PC-3 (cell line): Measurements from ENCODE around the gene PRC1. TPM values are rescaled to one million over a fixed set of nuclear protein-coding genes. Genes with fewer than 3 reads are reported as not detected.

Source experiments
- ATAC-seq: fragments of 200-7000 bp; cut with Tn5 transposase; 2 replicates; pipeline ENCODE4 v1.9.1; 2020; ENCODE audit warnings: mild to moderate bottlenecking, moderate library complexity
- BruUV-seq: library from RNA; stranded (reverse); fragments of 400-500 nt; replicated peaks from 2 replicates; lab custom pipeline; 2021; lab: Mats Ljungman, UMichigan
- CTCF ChIA-PET: fragments of 300-600 bp; sonication (Branson Sonifier 250); formaldehyde crosslinking; loops from one replicate; lab custom pipeline; 2022; ENCODE audit warnings: antibody characterized with exemption; lab: Charles Lee
- POLR2A ChIA-PET: fragments of 300-600 bp; sonication (Branson Sonifier 250); formaldehyde crosslinking; loops from one replicate; lab custom pipeline; 2022; ENCODE audit warnings: antibody characterized with exemption; ENCODE audit not compliant: unreplicated experiment; lab: Charles Lee
- DNase-seq: peaks from one replicate; pipeline ENCODE4 v3.0.0-alpha.2; 2015
- H2AFZ ChIP-seq: fragments of 300-600 bp; sonication (generic); 2 replicates; pipeline ENCODE4 v1.6.0; 2016; ENCODE audit warnings: antibody characterized with exemption, low read length
- H3F3A ChIP-seq: fragments of 300-600 bp; sonication (generic); one replicate; pipeline ENCODE4 v1.6.0; 2017; ENCODE audit warnings: antibody characterized with exemption, low read length, control low read depth, mild to moderate bottlenecking; ENCODE audit not compliant: unreplicated experiment
- H3K27ac ChIP-seq: fragments of 300-600 bp; sonication (generic); 2 replicates; pipeline ENCODE4 v1.5.1; 2016; ENCODE audit warnings: mild to moderate bottlenecking, low read length
- H3K27me3 ChIP-seq: fragments of 300-600 bp; sonication (generic); 2 replicates; pipeline ENCODE4 v1.6.1; 2016; ENCODE audit warnings: low read length, mixed read lengths
- H3K36me3 ChIP-seq: fragments of 300-600 bp; sonication (generic); 2 replicates; pipeline ENCODE4 v1.6.1; 2016; ENCODE audit warnings: low read depth, mixed run types, low read length, mixed read lengths
- H3K4me1 ChIP-seq: fragments of 300-600 bp; sonication (generic); 2 replicates; pipeline ENCODE4 v1.5.1; 2016; ENCODE audit warnings: low read length; ENCODE audit not compliant: insufficient read depth
- H3K4me2 ChIP-seq: fragments of 300-600 bp; sonication (generic); 2 replicates; pipeline ENCODE4 v1.6.0; 2016; ENCODE audit warnings: low read length
- H3K4me3 ChIP-seq: fragments of 300-600 bp; sonication (generic); 2 replicates; pipeline ENCODE4 v1.5.1; 2016; ENCODE audit warnings: mild to moderate bottlenecking, low read length, mixed read lengths
- H3K79me2 ChIP-seq: fragments of 300-600 bp; sonication (generic); 2 replicates; pipeline ENCODE4 v1.6.1; 2017; ENCODE audit warnings: low read length, mixed read lengths
- H3K9ac ChIP-seq: fragments of 300-600 bp; sonication (generic); 2 replicates; pipeline ENCODE4 v1.6.0; 2016; ENCODE audit warnings: mild to moderate bottlenecking, low read length
- H3K9me2 ChIP-seq: fragments of 300-600 bp; sonication (generic); replicated peaks from 2 replicates; pipeline ENCODE4 v1.6.1; 2016; ENCODE audit warnings: mixed run types, low read length, mixed read lengths
- H3K9me3 ChIP-seq: fragments of 300-600 bp; sonication (generic); 2 replicates; pipeline ENCODE4 v1.6.1; 2016; ENCODE audit warnings: low read length, mixed read lengths
- H4K20me1 ChIP-seq: fragments of 300-600 bp; sonication (generic); 2 replicates; pipeline ENCODE4 v1.6.1; 2016; ENCODE audit warnings: low read length, mixed read lengths
- CTCF ChIP-seq: fragments of 300-600 bp; sonication (generic); conservative IDR thresholded peaks from 2 replicates; pipeline ENCODE4 v1.5.1; 2017; ENCODE audit warnings: antibody characterized with exemption, low read depth, mild to moderate bottlenecking, low read length
- EZH2 ChIP-seq: fragments of 300-600 bp; sonication (generic); IDR thresholded peaks from one replicate; pipeline ENCODE4 v1.6.1; 2017; ENCODE audit warnings: antibody characterized with exemption, mild to moderate bottlenecking, low read length; ENCODE audit not compliant: unreplicated experiment
- intact Hi-C: fragments of 100-400 bp; cut with micrococcal nuclease; formaldehyde crosslinking; loops from 2 replicates; pipeline ENCODE4 v1.9.0; 2023
- total RNA-seq: library from RNA; depleted of rRNA; stranded (reverse); fragments of >200 nt; gene quantifications from 2 replicates; pipeline ENCODE4 v1.2.3, GENCODE V29; 2014

PRC1 gene
- total RNA-seq, 1 experiment from 2014 or later: 236 TPM

GRCh38 chr15:90934949-90935751, 59.2 kb downstream of the PRC1 start, which contains the start of gene UNC45A:
Gene UNC45A, plus strand, starts transcription at chr15:90935285. Its CDS starts 40 bp downstream, at chr15:90935325.
- H4K20me1 ChIP-seq: no peaks in the 10 kb centered on the region
- intact Hi-C loops: loop anchor here (5.0 to 10.0 kb wide), 2 partner anchors 57 to 100 kb away; partner anchors contain the start of gene PRC1
- H3K79me2 ChIP-seq: peaks cover 23% of the 10 kb centered on the region
- no peaks in the 10 kb centered on the region for H3K27me3 ChIP-seq
- ATAC-seq (peak; percentile 71), DNase-seq (peak; percentile 94)
- peak within 1 kb of the TSS; percentile 95 for H3K4me2 ChIP-seq
- H3K9me2 ChIP-seq: no peaks in the 10 kb centered on the region
- H3K4me1 ChIP-seq: peaks cover 33% of the 10 kb centered on the region
- H3K9ac ChIP-seq: peak within 1 kb of the TSS; percentile 83
- ChIA-PET POLR2A (interaction anchor here (0.6 to 1.0 kb wide), 3 partner anchors 33 to 176 kb away, joined by 3 read pairs; no protein-coding TSS in a partner anchor), CTCF (interaction anchor here (0.7 to 2.1 kb wide), 4 partner anchors 14 to 287 kb away, joined by 3 to 9 read pairs (median 5); no protein-coding TSS in a partner anchor)
- no TSS peak for BruUV-seq
- no peaks in the 10 kb centered on the region for H3K9me3 ChIP-seq
- peak within 1 kb of the TSS; percentile 83 for H2AFZ ChIP-seq
- TF ChIP-seq CTCF (0 out of 2 replicates have a peak, but pooled peaks have one; percentile 8), EZH2 (no peak)
- H3F3A ChIP-seq: no peaks in the 10 kb centered on the region
- H3K36me3 ChIP-seq: 0 out of 2 replicates have a peak, but pooled peaks cover 11% of the 10 kb centered on the region
- peak within 1 kb of the TSS; percentile 87 for H3K4me3 ChIP-seq
- no peak within 1 kb of the TSS for H3K27ac ChIP-seq

- peak; percentile 88 for DNase-seq
- Histone ChIP-seq H2AFZ (peak overlapping the region; percentile 83), H3K4me3 (peak overlapping the region; percentile 87), H3K9ac (0 out of 2 replicates have a peak overlapping the region, but pooled peaks have one; percentile 6), H3K9me3 (no peaks in the 10 kb centered on the region), H3K9me2 (no peaks in the 10 kb centered on the region), H3K27ac (no peak overlapping the region), H4K20me1 (no peaks in the 10 kb centered on the region), H3K36me3 (0 out of 2 replicates have a peak, but pooled peaks cover 4% of the 10 kb centered on the region), H3F3A (no peaks in the 10 kb centered on the region), H3K79me2 (peaks cover 23% of the 10 kb centered on the region), H3K27me3 (no peaks in the 10 kb centered on the region), H3K4me2 (peak overlapping the region; percentile 95), H3K4me1 (peaks cover 36% of the 10 kb centered on the region)
- CTCF ChIA-PET: interaction anchor here (0.7 to 2.1 kb wide), 3 partner anchors 15 to 286 kb away, joined by 3 to 9 read pairs (median 7); no protein-coding TSS in a partner anchor
- peak; percentile 37 for ATAC-seq
- TF ChIP-seq CTCF (peak; percentile 85), EZH2 (no peak)
- intact Hi-C loops: loop anchor here (5.0 to 10.0 kb wide), 2 partner anchors 58 to 100 kb away; partner anchors contain the start of gene PRC1
- POLR2A ChIA-PET: interaction anchor here (0.6 to 1.0 kb wide), 2 partner anchors 32 to 64 kb away, joined by 3 read pairs; no protein-coding TSS in a partner anchor
- BruUV-seq: no TSS peak
Measured at GRCh38 chr15:90934256-90934948, 59.9 kb downstream of the PRC1 start.
